ENCODE data around the gene MYLK2. TPM values are rescaled to one million over a fixed set of nuclear protein-coding genes. Genes with fewer than 3 reads are reported as not detected.
"Not testable (repeated sequence)": the region's sequence is repeated elsewhere in the genome, so short reads cannot be mapped to it uniquely, and the experiment has no call there.

Gene MYLK2
- polyA plus RNA-seq, 3 donors from 2014 or later: not detected

- DNase-seq: peak; percentile 70 to 76 (median 74)
- H3K27me3 Mint-ChIP-seq (ENCODE audit: low read depth in 3 of 3): peaks cover 2 to 7% (median 2%) of the 10 kb centered on the region in 3 donors
- no peak overlapping the region for H3K27ac Mint-ChIP-seq
- no peak overlapping the region for H3K4me3 Mint-ChIP-seq
- H3K9me3 Mint-ChIP-seq: no peaks in the 10 kb centered on the region
- H3K4me1 Mint-ChIP-seq: no peaks in the 10 kb centered on the region
- no peaks in the 10 kb centered on the region for H3K36me3 Mint-ChIP-seq
These were observed 3.5 kb downstream of the MYLK2 start for GRCh38 chr20:31822421-31823330.

GRCh38 chr20:31823360-31824124 is 4.4 kb downstream of the MYLK2 start:
- H3K27me3 Mint-ChIP-seq (ENCODE audit: low read depth in 3 of 3): peaks cover 2 to 7% (median 2%) of the 10 kb centered on the region in 3 donors
- H3K4me1 Mint-ChIP-seq: no peaks in the 10 kb centered on the region
- DNase-seq: no peak
- H3K27ac Mint-ChIP-seq: no peak overlapping the region
- H3K36me3 Mint-ChIP-seq: no peaks in the 10 kb centered on the region
- H3K4me3 Mint-ChIP-seq: no peak overlapping the region
- H3K9me3 Mint-ChIP-seq: no peaks in the 10 kb centered on the region

- DNase-seq: no peak
- Mint-ChIP-seq H3K27me3 (ENCODE audit: low read depth in 3 of 3) (peaks cover 2 to 7% (median 2%) of the 10 kb centered on the region in 3 donors), H3K27ac (no peak overlapping the region), H3K9me3 (no peaks in the 10 kb centered on the region), H3K4me3 (no peak overlapping the region), H3K36me3 (no peaks in the 10 kb centered on the region), H3K4me1 (no peaks in the 10 kb centered on the region)
These were observed 4.9 kb downstream of the MYLK2 start for GRCh38 chr20:31824125-31824485.

GRCh38 chr20:31824554-31825313 is 5.6 kb downstream of the MYLK2 start:
- Mint-ChIP-seq H3K4me1 (no peaks in the 10 kb centered on the region), H3K9me3 (no peaks in the 10 kb centered on the region), H3K4me3 (no peak overlapping the region), H3K27me3 (ENCODE audit: low read depth in 3 of 3) (peaks cover 2 to 7% (median 2%) of the 10 kb centered on the region in 3 donors), H3K36me3 (no peaks in the 10 kb centered on the region), H3K27ac (no peak overlapping the region)
- DNase-seq: no peak

- no peak overlapping the region for H3K4me3 Mint-ChIP-seq
- no peaks in the 10 kb centered on the region for H3K4me1 Mint-ChIP-seq
- H3K36me3 Mint-ChIP-seq: no peaks in the 10 kb centered on the region
- H3K27ac Mint-ChIP-seq: no peak overlapping the region
- H3K27me3 Mint-ChIP-seq (ENCODE audit: low read depth in 3 of 3): peaks cover under 1 to 7% (median 2%) of the 10 kb centered on the region in 3 donors
- no peaks in the 10 kb centered on the region for H3K9me3 Mint-ChIP-seq
- DNase-seq: no peak
These were observed 6.9 kb downstream of the MYLK2 start for GRCh38 chr20:31826074-31826473.

- Mint-ChIP-seq H3K4me3 (no peak overlapping the region), H3K27me3 (ENCODE audit: low read depth in 3 of 3) (peaks cover 0 to 7% (median 0%) of the 10 kb centered on the region in 3 donors), H3K27ac (no peak overlapping the region), H3K4me1 (no peaks in the 10 kb centered on the region), H3K36me3 (no peaks in the 10 kb centered on the region), H3K9me3 (no peaks in the 10 kb centered on the region)
- no peak for DNase-seq
These were observed 7.9 kb downstream of the MYLK2 start for GRCh38 chr20:31827059-31827458.

GRCh38 chr20:31828016-31828415 is 8.9 kb downstream of the MYLK2 start:
- H3K4me3 Mint-ChIP-seq; H3K27ac Mint-ChIP-seq; H3K36me3 Mint-ChIP-seq; DNase-seq; H3K4me1 Mint-ChIP-seq; H3K27me3 Mint-ChIP-seq (ENCODE audit: low read depth in 3 of 3); H3K9me3 Mint-ChIP-seq: not testable (repeated sequence)

GRCh38 chr20:31829731-31830130 is 10.6 kb downstream of the MYLK2 start:
- DNase-seq: no peak
- H3K27ac Mint-ChIP-seq: no peak overlapping the region
- H3K27me3 Mint-ChIP-seq (ENCODE audit: low read depth in 3 of 3): peaks cover 0 to 4% (median 3%) of the 10 kb centered on the region in 3 donors

GRCh38 chr20:31830406-31830981 is 11.3 kb downstream of the MYLK2 start:
- H3K4me1 Mint-ChIP-seq: peaks cover 0 to 14% of the 10 kb centered on the region in 2 donors
- H3K36me3 Mint-ChIP-seq: no peaks in the 10 kb centered on the region
- H3K4me3 Mint-ChIP-seq: no peak overlapping the region
- no peak for DNase-seq
- H3K27me3 Mint-ChIP-seq (ENCODE audit: low read depth in 3 of 3): peaks cover 0 to 6% (median 3%) of the 10 kb centered on the region in 3 donors
- peaks cover 0 to 2% (median 0%) of the 10 kb centered on the region in 6 donors for H3K9me3 Mint-ChIP-seq
- no peak overlapping the region for H3K27ac Mint-ChIP-seq

More at GRCh38 chr20:31829731-31830130, 10.6 kb downstream of the MYLK2 start:
- peaks cover 0 to 6% of the 10 kb centered on the region in 2 donors for H3K4me1 Mint-ChIP-seq
- H3K36me3 Mint-ChIP-seq: no peaks in the 10 kb centered on the region
- no peak overlapping the region for H3K4me3 Mint-ChIP-seq
- H3K9me3 Mint-ChIP-seq: no peaks in the 10 kb centered on the region

GRCh38 chr20:31831211-31831610 is 12.1 kb downstream of the MYLK2 start:
- Mint-ChIP-seq H3K27me3 (ENCODE audit: low read depth in 3 of 3) (peaks cover 2 to 11% (median 5%) of the 10 kb centered on the region in 3 donors), H3K27ac (no peak overlapping the region), H3K9me3 (peaks cover 0 to 2% (median 0%) of the 10 kb centered on the region in 6 donors), H3K36me3 (no peaks in the 10 kb centered on the region), H3K4me1 (peaks cover 0 to 21% of the 10 kb centered on the region in 2 donors), H3K4me3 (no peak overlapping the region)
- no peak for DNase-seq

- Mint-ChIP-seq H3K4me3 (no peak overlapping the region), H3K4me1 (peaks cover 0 to 27% of the 10 kb centered on the region in 2 donors), H3K27ac (peak overlapping the region in 1 of 6 donors; percentile 28), H3K9me3 (peaks cover 0 to 2% (median 0%) of the 10 kb centered on the region in 6 donors), H3K27me3 (ENCODE audit: low read depth in 3 of 3) (peaks cover 3 to 13% (median 8%) of the 10 kb centered on the region in 3 donors), H3K36me3 (no peaks in the 10 kb centered on the region)
- no peak for DNase-seq
These were observed 12.7 kb downstream of the MYLK2 start for GRCh38 chr20:31831771-31832306.

GRCh38 chr20:31833130-31833930 is 14.2 kb downstream of the MYLK2 start:
- H3K27me3 Mint-ChIP-seq (ENCODE audit: low read depth in 3 of 3): peaks cover 3 to 15% (median 8%) of the 10 kb centered on the region in 3 donors
- peak; percentile 51 to 59 (median 55) for DNase-seq
- no peaks in the 10 kb centered on the region for H3K36me3 Mint-ChIP-seq
- H3K9me3 Mint-ChIP-seq: peaks cover 0 to 2% (median 0%) of the 10 kb centered on the region in 6 donors
- H3K4me1 Mint-ChIP-seq: peaks cover 0 to 27% of the 10 kb centered on the region in 2 donors
- H3K27ac Mint-ChIP-seq: no peak overlapping the region
- H3K4me3 Mint-ChIP-seq: no peak overlapping the region

Data from immature natural killer cell (primary cell).